ENCODE results near the gene DPH5.

DNA sequence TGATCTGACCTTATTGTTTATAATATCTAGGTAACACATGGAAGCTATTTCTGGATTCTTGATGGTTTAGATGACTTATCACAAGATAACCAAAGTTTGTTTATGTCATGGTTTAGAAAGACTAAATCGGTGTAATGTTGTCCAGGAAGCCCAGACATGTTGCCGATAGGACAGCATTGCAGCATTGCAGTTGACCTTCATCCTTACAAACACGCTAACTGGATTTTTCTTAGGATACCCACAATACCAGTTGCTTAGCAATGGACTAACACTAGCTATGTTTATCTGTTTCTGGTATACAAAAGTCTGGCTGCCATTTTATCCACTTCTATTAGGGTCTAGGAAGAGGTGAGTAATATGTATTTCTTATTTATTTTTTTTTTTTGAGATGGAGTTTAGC, 11.7 kb upstream of the DPH5 start:
- TF ChIP-seq, protein P1, sequence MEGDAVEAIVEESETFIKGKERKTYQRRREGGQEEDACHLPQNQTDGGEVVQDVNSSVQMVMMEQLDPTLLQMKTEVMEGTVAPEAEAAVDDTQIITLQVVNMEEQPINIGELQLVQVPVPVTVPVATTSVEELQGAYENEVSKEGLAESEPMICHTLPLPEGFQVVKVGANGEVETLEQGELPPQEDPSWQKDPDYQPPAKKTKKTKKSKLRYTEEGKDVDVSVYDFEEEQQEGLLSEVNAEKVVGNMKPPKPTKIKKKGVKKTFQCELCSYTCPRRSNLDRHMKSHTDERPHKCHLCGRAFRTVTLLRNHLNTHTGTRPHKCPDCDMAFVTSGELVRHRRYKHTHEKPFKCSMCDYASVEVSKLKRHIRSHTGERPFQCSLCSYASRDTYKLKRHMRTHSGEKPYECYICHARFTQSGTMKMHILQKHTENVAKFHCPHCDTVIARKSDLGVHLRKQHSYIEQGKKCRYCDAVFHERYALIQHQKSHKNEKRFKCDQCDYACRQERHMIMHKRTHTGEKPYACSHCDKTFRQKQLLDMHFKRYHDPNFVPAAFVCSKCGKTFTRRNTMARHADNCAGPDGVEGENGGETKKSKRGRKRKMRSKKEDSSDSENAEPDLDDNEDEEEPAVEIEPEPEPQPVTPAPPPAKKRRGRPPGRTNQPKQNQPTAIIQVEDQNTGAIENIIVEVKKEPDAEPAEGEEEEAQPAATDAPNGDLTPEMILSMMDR (IDR thresholded peaks at IDR 0.05) = no peak
- no peak for TF ChIP-seq POLR2A (IDR thresholded peaks at IDR 0.05)
